Activated CD4-positive, CD25-positive, alpha-beta regulatory T cell treated with anti-CD3 and anti-CD28 coated beads, Interleukin-2, amount 50 U/mL, for 72 hours (primary cell): Measurements from ENCODE around the gene PCARE.
"Not testable (repeated sequence)": the region's sequence is repeated elsewhere in the genome, so short reads cannot be mapped to it uniquely, and the experiment has no call there.

Source experiments
- DNase-seq: peaks from one replicate; pipeline ENCODE4 v3.0.0; 2021

The PCARE gene

DNA sequence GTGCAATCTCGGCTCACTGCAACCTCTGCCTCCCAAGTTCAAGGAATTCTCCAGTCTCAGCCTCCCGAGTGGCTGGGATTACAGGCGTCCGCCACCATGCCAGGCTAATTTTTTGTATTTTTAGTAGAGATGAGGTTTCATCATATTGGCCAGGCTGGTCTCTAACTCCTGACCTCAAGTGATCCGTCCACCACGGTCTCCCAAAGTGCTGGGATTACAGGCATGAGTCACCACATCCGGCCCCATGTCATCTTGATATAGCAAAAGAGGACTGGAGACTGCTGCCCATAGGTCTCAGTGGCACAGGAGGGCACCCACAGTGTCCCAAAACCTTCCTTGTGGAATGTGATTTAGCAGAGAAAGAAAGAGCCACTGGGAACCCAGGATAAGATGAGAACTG lies 16.0 kb upstream of the PCARE start:
- not testable (repeated sequence) for DNase-seq

DNA sequence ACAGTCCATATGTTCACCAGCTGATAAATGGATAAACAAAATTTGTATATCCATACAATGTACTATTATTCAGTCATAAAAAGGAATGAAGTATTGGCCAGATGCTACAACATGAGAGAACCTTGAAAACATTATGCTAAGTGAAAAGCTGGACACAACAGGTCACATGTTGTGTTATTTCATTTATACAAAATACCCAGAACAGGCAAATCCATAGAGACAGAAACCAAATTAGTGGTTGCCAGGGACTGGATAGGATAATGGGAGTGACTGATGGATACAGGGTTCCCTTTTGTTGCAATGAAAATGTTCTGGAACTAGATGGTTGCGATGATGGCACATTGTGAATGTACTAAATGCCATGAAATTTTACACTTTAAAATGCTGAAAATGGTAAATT lies 10.2 kb upstream of the PCARE start:
- DNase-seq = no peak

DNA sequence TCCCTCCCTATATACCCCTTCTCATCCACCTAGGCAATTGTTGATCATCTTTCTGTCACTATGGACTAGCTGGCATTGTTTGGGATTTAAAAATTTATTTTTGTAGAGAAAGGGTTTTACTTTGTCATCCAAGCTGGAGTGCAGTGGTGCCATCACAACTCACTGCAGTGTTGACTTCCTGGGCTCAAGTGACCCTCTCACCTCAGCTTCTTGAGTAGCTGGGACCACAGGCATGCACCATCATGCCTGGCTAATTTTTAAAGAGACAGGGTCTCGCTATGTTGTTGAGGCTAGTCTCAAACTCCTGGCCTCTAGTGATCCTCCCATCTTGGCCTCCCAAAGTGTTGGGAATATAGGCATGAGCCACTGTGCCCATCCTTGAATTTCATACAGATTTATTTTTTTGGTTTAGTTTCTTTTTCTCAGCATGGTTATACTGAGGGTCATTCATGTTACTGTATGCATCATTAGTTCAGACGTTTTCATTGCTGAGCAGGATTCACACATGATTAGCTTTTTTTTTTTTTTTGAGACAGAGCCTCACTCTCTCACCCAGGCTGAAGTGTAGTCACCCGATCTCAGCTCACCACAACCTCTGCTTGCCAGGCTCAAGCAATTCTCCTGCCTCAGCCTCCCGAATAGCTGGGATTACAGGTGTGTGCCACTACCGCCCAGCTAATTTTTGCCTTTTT lies 8.6 kb upstream of the PCARE start:
- DNase-seq = no peak

DNA sequence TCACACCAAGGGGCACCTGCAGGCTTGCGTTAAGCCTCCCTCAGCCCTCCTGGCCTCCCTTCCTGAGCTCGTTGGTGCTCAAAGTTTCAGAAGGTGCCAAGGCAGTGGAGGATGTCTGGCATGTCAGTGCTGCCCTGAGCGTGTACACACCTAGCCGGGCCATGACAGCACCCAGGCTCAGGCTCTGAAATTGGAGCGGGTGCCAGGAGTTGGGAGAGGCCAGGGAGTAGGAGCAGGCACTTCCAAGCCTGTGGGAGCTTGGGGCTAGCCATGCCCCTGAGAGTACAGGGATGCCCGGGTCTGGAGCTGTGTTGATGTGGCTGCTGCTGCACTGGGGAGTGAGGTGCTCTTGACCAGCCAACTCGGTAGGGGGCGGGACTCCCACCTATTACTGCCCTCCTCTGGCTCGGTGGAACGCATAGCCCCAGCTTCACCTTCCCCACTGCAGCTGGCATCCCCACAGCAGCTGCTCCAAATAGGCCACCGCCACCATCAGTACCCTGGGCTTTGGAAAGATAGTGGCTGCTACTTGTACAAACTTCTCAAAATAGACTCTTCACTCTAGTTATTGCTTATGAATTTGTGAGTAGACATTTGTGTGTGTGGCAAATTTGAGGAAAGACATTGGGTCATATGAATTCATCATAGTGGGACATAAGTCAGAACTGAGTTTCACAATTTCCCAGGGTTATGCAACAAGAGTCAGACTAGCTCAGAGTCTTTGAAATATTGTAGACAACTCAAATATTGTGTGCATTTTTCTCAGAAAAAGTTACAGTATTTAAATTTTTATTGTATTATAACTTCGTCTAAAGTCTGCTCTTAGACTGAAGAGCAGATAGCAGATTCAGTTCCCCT lies 6.8 kb upstream of the PCARE start:
- no peak for DNase-seq

DNA sequence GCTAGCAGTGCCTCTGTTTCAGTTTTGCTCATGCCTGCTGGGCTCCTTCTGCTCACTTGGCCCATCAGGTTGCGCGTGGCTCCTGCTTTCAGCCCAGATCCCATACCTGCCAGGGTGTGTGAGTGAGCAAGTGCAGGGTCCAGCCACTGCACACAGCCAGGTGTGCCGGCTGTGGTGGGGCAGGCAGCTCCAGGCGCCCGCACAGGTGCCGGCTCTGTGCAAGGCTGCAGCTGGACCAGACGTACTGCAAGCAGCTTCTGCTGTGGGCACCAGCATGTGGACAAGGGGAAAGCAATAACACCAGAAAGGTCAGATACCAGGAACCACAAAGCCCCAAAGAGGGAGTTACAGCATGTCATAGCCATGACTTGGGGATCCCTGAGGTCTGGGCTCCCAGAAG lies 5.6 kb upstream of the PCARE start:
- no peak for DNase-seq

DNA sequence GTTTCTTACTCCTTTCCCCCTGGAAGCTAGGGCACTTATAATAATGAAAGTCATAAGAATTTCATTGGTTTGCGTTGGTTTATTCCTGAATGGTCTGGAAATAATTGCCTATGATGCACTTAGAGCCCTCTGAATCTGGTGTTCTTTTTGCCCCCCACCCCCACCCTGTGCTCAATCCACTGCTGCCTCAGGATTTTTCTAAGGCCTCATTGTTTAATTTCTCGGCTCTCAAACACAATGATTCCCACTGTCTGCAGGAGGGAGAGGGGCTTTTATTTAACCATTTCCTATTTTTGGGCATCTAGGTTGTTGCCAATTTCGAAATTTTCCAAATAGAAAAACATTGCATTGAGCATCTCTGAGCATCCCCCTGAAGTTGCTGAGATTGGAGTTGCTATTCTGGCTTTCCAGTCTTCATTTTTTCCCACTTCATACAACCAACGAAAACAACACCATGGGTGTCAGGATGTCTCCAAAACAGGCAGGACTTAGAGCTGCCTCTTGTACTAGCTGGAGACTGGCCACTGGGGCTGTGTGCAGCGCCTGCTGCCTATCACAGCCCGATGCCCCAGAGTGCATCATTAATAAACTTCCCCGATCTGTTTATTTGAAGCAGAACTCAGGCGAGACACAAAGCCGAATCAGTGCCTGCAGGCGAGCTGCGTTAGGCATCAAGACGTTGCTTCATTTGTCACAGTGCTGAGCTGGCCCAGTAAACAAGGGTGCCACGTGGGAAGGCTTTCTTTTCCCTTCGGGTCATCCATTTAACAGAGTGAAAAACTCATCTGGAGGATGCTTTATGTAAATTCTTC lies 1.8 kb upstream of the PCARE start:
- no peak for DNase-seq

DNA sequence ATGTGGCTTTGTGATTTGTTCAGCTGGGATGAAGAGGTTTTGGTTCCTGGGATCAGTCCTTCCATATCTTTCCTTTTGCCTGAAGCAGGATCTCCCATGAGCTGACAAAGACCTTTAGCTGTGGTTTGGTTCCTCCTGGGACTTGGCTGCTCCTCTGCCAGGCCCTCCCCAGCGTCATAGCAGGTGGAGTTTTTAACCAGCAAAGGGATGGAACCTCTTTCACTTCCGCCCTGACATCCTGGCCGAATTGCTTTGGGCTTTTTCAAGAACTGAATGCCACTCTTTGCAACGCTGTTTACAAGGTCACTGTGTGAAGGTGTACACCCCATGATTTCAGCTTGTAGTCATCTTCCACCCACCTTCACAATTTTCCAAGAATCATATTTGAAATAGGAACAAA lies 390 bp downstream of the PCARE start:
- no peak for DNase-seq

DNA sequence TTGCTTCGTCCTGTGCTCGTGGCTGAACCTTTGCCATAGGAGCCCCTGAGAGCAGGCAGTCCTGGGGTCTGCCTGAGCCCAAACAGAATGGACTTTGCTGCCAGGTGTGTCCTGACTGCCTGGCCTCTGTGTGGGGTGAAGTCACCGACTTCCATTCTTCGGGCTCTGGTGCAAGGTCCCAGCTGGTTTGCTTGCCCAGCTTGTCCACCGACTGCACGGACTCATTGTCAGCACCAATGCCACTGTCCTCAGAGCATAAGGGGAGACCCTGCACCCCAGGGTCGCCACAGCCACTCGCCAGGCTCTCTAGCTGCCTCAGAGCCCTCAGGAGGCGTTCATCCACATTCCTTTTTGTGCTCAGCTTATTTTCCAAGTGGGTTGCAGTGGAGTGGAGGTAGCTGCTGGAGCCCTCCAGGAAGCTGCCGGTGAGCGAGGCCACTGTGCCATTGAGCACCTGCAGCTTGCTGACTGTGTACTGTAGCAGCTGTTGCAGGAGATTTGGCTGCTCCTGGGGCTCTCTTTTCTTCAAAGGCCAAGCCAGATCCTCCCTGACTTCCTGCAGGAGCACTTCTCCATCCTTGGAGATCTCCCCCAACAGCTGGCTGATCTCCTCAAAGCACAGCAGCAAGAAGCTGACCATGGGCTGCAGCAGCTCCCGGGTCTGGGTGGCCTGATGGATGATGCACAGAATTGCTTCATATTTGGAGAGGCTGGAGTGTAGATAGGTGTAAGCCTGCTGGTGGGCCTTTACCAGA lies 1.2 kb downstream of the PCARE start:
- DNase-seq = no peak

DNA sequence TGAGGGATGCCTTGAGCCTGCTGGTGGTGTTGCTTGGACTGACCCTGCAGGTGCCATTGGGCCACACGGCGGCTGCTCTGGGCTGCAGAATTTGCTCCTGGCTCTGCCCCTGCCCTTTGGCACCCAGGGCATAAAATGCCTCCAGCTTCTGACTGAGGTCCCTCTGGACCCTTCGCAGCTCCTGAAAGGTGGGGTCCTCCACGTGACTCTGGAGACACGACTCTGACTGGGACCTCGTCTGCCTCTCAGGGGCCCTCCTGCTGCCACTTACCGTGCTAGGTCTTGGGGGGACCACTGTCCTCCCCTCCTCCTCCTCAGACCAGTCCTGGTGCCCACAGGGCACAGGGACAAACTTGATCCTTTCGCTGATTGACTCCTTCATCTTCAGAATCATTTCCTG lies 2.1 kb downstream of the PCARE start:
- DNase-seq = no peak

DNA sequence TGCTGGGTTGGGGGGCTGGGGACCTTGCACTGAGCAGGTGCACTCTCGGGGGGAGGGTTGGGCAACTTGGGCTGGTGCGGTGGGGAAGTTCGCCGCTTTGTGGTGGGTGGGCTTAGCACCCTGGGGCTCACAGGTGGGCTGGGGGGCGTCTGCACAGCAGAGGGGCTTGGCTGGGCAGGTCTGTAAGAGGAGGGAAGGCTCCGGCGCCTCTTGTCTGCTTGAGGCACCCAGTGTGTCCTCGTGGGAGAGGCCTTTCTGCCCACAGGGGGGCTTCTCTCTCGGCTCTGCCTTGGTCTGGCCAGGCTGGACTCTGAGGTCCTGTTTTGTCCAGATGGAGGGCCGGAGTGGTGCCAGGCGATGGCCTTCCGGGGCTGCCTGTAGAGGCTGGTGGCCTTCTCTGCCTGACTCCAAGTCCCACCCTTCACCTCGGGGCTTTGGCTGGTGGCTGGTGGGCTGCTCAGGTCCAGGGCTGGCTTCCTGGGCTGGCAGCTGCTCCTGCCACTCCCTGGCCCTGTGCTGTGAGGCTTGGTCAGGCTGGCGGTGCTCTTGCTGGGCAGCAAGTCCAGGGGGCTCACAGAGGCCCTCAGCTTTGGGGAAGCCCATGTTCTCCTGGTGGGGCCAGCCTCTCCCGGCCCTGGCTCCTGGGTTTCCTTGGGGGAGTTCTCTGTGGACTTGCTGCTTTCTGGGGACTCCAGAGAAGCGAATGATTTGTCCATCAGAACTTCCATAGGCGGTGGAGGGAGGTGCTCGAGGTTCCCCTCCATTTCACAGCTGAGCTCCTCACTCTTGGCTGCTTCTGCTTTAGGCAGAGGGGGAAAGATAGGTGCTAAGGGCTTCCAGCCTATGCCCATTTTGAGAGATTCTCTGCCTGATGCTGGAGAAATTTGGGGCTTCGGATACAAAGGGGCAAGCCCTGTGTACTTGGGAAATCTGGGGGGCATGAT lies 3.0 kb downstream of the PCARE start:
- no peak for DNase-seq

DNA sequence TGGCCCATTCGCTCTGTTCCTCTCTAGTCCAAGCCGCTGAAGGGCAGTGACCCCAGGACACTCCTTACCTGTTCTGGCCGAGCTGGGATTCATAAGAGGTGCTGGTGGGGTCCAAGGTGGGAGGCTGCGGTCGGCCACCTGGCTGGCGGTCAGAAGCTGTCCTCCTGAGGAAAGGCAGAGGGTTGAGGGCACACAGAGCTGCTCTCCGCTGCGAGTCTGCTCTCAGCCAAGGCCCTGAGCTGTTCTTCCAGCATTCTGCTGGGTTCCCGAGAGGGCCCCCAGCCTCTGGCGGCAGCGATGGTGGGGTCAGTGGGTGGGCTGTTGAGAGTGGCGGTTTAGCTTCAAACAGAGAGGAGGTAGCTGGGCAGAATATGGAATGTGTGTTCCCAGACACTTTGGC lies 3.8 kb downstream of the PCARE start:
- DNase-seq = no peak

DNA sequence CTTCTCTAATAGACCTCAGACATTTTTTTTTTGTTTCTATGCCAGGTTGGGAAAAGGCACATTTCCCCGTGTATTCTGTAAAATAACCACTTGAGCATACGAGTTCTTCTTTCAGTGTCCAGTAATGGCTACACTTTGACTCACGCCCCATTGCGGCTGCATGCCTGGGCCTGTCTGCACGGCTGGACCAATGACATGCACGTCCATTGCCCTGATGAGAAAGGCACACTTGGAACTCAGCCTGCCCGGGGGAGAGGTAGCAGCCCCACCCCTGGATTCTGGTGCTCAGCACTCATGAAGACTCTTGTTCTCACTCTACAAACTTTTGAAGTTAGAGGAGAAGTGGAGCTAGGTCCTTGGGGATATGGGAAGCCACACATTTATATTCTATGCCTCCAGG lies 5.8 kb downstream of the PCARE start:
- DNase-seq = no peak

DNA sequence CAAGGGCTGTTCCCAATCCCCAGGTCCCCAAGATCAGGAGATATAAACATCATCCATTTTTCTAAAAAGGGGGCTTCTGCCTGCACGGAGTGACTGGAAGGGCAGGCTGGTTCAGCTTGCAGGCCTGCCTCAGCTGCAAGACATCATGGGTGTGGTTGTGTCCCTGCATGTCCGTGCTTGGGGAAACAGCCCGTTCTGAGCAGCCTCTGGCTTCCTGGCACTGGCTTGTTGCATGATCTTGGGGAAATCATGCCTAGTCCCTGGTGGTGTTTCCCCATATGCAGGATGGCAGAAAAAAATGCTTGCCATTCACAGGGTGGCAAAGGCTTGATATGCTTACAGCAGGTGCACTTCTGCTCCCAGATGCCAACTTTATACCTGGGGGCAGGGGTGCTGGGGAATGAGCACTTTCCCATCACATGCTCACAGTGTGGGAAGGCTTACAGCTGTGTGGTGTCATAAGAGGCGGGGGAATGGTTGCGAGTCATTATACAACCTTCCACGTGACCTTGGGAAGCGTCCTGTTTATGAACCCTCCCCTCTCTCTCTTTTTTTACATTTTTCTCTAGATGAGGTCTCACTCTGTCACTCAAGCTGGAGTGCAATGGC lies 7.2 kb downstream of the PCARE start:
- no peak for DNase-seq

DNA sequence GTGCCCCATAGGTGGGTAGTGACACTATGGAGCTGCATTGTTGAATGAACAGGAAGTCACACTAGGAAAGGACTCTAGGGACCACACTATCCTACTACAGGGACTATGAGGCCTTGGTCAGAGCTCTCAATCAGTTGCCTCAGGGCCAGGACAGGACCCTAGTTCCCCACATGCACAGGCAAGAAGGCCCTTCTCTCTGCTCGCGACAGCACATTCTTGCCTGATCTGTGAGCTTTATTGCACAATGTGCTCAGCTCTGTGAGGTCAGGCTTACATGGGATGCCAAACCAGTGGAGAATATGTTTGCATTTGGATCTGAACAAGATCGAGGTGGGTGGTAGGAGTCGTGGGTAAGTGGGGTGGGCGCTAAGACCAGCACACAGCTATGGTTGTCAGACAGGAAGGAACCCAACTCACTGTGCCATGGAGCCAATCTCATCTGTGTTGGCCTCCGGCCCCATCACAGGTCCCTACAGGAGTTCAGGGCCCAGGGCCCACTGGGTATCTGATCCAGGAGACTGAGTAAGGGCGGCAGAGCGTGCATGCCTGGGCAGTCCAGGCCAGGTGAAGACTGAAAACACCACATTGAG lies 8.0 kb downstream of the PCARE start:
- DNase-seq = no peak

DNA sequence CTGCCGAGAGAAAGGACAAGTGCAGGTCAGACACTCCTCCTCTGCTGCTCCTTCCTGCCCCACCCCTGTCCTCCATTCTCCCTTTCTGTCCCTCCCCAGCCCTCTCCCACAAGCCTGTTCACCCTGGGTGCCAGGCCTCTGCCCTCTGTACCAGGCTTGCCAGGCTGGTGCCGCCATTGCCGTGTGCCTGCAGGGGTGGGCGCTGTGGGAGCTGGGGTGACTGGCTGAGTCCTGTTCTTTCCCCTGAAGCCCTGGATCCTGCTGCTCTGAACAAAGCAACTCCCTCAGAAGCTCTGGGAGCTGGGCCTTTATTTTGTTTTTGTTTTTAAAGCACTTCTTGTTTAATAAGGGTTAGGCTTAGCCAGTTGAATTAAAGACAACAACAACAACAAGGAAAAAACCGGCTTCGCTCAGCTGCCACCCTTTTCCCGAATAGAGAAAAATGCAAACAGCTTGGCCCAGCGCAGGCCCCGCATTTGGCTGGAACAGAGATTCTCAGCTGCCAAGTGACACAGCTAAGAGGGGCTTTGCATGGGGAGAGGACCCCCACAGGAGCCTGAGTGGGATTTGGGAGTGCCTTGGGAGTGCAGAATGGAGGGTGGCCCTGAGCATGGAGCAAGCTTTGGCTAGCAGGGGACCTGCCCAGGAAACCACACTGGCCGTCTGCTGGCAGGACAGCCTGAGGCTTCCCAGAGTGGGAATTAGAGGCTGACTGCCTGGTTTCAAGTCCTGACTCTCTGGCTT lies 9.1 kb downstream of the PCARE start:
- no peak for DNase-seq

DNA sequence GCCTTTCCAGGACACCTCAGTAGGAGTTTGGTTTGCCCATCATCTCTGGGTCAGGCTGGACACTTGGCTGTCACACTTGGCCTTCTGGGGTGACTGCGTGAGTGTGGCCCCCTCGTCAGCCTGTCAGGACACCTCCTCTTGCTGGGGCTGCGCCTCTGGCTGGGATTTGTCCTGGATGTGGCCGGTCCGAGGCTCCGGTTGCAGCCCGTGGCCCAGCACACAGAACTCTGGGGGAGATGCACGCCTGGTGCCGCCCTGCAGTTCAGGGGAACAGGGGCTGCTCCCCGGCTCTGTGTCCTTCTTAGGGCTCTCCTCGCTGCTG lies 9.6 kb downstream of the PCARE start:
- no peak for DNase-seq

DNA sequence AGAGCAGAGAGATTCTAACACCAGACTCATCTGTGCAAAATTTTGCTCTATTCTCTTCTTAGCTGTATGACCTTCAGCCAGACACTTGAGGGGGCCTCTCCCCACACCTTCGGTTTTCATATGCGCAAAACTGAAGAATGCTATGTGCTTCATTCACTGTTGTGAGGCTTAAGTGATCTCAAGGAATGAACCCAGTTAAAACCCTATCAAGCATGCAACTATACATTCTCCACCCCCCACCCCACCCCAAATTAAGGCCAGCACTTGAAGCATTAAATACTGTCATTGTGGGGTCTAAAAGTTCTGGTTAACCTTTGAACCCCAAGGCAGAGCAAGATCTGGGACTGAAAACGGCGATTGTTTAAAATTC lies 10.0 kb downstream of the PCARE start:
- DNase-seq = no peak

DNA sequence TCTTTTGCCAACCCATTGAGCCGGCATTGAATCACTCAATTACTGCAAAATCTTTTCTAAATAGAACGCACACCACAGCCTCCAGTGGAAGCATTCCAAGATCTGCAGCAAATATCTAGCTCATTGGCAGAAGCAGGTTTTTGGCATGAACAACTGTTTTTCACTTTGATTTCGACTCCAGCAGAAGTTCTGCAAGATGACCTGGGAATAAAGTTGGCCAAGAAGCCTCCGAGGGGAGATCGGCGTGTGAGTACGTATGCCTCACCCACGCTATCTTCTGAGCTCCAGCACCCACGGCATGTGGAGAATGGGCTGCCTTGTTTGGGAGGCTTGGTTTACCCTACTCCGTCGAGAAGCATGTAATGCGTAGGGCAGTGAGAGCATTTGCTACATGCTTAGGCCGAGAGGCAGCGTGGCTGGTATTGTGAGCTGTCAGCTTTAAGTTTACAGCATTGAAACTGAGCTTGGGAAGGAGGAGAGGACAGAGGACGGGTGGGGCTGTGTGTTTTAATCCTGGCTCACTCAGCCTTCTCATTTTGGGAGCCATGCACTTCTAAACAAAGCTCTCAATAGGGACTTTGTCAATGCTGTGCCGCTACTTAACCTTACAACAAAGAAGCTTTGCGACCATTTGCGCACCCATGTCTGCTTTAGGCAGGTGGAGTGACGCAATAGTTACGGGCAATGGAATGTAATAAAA lies 10.5 kb downstream of the PCARE start:
- no peak for DNase-seq

DNA sequence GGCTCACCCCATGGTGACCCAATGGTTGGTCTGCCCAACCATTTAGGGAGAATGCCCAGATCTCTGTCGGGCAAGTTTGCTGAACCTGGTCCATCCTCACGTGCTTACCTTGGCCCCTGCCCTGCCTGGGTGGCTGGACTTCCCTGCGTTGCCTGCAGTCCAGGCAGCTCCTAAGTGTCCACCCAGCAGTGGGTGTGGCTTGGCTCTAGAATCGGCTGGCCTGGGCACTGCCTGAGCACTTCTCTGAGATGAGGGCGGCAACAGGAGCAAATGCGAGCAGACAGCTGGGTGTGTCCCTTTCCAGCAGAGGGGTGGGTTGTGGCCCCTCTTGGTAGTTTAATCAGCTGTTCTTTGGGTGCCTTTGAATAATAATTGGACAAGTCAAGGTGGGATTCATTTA lies 11.3 kb downstream of the PCARE start:
- no peak for DNase-seq

DNA sequence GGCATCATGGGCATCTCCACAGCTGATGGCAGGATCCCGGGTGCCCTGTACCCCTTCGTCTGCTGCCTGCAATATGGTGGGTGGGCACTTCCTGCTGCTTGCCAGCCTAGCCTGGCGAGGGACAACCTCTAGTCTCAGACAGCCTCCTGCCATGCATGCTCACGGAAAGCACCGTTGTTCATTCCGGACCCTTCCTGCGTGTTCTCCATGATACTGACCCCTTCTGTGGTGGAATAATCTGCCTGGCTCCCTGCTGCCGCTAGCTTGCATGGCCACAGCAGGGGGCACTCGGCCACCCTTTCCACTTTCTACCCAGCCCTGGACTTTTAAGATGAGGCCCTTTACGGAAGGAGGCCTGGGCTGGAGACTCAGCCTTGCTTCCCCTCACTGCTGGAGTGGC lies 12.0 kb downstream of the PCARE start:
- DNase-seq = no peak
